Measurements from ENCODE around the gene C17orf67. TPM values are rescaled to one million over a fixed set of nuclear protein-coding genes. Genes with fewer than 3 reads are reported as not detected.
A peak's percentile ranks its signal among the peaks of the same experiment; 100 is the strongest.

The C17orf67 gene
- polyA plus RNA-seq, 3 donors, result 1.1 to 1.3 (median 1.2) TPM

DNA sequence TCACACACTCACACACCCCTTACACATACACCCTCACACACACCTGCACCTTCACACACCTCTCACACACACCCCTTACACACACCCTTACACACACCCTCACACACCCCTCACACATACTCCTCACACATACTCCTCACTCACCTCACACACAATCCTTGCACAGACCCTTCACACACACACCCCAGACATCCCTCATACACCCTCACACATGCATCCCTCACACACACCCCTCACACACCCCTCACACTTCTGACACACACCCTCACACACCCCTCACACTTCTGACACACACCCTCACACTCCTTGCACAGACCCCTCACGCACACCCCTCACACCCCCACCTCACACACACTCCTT, 23.9 kb downstream of the C17orf67 start:
- no peak for DNase-seq (ENCODE audit: low read depth in 3 of 3, low spot score in 2 of 3)

DNA sequence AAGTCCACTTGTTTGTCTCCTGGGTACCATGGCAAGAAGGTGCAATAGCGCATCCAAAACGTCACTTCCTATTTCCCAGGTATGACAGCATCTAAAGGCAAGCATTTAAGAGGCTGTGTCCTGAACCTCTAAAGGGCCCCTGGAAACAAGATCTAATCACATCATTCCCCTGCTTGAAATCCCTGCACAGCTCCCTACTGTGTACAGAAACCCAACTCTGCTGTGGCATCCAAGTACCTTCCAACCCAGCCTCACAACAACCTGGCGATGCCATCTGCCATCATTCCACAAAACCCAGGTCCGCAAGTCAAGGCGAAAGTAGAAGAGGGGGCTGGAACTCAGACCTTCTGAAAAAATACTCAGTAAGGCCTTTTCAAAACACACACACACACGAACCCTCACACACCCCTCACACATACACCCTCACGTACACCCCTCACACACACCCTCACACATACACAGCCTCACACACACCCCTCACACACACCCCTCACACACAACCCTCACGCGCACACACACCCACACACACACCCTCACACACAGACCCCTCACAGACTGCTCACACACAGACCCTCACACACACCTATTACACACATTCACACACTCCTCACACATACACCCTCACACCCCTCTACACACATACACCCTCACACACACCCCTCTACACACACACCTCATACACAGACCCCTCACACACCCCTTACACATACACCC, 24.5 kb downstream of the C17orf67 start:
- no peak for DNase-seq (ENCODE audit: low read depth in 3 of 3, low spot score in 2 of 3)

DNA sequence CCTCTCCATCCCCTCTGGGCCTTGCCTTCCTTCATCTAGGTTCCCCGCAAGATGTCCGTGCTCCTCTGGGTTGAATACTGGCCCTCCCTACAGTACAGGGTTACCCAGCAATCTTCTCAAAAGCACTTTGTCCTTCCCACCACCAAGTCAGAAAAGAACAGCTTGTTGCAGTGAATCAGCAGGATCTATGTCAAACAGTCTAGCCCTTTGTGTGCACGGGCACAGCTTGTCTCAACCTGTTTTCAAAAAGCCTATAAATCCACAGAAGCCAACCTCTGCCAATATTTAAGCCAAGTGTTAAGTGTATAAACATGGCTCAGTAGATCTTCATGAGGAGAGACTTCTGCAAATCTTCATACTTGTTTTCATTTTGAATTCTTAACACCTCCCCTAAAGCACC, 25.2 kb downstream of the C17orf67 start:
- DNase-seq (ENCODE audit: low read depth in 3 of 3, low spot score in 2 of 3), result no peak

DNA sequence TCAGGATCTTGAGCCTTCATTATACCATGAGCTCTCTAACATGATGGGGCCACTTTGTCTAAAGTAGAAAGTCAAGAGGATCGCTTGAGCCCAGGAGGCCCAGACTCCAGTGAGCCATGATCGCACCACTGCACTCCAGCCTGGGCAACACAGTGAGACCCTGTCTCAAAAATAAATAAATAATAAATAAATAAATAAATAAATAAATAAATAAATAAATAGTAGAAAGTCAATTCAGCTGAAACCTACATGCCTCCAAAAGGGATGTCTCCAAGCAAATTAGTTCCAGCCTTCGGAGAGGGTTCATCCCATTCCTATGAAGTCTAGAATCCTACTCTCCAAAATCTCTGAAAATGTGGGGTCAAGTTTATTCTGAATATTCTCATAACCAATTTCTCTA, 26.0 kb downstream of the C17orf67 start:
- no peak for DNase-seq (ENCODE audit: low read depth in 3 of 3, low spot score in 2 of 3)

DNA sequence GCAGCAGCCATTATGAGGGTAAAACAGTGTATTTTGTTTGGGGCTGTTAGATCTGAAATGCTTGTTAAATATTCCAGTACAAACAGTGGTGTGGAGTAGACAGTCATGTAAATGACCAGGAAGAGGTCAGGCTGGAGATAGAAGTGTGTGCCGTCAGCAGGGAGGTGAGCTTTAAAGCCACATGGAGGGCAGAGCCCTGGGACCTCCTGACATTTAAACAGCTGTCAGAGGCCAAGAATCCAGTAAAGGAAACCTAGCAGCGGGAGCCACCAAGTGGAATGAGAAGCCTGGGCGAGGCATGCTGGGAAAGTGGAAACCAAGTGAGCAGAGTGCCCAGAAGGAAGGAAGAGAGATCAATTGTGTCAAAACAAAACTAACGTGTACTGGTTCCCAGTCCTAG, 26.8 kb downstream of the C17orf67 start:
- DNase-seq (ENCODE audit: low read depth in 3 of 3, low spot score in 2 of 3), result no peak

DNA sequence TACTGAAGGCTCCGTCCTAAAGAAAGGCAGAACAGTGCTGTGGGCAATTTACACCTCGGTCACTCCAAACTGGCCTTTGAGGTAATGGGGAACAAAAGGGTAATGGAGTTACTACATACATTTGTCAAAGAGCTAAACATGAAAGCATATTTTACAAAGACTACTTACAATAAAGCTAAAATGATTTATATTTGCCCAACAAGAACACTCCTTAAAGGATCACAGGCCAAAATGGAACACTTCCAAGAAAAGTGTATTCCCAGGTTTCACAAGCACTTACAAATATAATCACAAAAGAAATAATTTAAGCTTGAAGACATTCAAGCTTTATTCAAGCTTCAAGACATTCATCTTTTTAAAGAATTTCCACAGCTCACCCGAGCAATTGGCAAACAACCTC, 29.3 kb downstream of the C17orf67 start:
- no peak for DNase-seq (ENCODE audit: low read depth in 3 of 3, low spot score in 2 of 3)

DNA sequence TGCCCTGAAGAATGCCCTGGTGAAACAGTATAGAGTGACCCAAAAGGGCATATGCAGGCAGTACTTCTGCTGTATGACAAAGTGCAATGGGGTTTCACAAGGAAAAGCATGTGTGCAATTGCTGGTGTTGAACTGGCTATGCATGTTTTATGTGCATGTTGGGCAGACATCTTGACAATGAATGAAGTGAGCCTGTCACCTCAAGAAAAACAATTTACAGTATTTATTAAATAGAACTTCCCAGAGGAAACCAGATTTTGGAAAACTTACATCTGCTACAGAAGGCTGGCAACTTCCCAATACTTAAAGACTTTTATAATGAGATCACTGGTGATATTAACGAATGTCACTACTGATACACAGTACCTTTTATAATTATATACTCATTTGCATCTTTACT, 30.6 kb downstream of the C17orf67 start:
- DNase-seq (ENCODE audit: low read depth in 3 of 3, low spot score in 2 of 3), result no peak

DNA sequence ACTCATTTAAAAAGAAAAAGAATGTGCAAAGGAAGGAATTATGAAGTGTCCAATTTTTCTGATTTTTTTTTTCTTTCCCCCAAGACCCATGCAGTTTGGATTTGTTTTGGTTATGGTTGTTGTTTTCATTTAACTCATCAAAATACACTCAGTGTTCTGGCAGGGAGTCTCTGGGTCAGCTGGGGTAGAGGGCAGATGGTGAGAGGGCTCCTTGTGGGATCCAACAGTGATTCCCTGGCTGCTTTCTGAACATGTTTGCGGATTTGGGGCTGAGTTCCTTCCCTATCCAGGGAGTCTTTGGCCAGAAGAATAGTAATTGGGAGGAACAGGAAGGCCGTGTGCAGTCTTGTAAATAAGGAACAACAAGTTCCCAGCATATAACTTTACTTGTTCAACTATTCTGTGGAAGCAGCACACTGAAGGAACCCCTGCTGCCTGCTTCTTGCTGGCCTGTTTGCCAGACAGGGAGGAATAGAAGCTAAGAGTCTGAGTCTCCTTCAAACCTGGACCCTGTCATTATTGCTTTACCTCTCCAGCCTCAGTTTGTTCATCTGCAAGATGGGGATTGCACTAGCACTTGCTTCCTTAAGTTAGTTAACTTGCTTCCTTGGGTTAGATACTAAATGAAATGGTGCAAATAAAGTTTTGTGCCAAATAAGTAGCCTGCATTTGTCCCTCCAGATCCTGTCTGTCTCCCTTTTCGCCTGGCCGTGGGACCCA, 32.1 kb downstream of the C17orf67 start:
- DNase-seq (ENCODE audit: low read depth in 3 of 3, low spot score in 2 of 3), result no peak

DNA sequence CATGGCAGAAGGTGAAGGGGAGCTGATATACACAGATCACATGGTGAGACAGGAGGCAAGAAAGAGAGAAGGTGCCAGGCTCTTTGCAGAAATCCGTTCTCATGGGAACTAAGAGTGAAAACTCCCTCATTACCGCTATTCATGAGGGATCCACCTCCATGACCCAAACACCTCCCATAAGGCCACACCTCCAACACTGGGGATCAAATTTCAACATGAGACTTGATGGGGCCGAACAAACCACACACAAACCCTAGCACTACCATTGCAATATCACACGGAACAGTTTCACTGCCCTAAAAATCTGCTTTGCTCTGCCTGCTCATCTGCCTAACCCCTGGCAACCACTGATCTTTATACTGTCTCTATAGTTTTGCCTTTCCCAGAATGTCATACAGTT, 34.8 kb downstream of the C17orf67 start:
- DNase-seq (ENCODE audit: low read depth in 3 of 3, low spot score in 2 of 3), result no peak

DNA sequence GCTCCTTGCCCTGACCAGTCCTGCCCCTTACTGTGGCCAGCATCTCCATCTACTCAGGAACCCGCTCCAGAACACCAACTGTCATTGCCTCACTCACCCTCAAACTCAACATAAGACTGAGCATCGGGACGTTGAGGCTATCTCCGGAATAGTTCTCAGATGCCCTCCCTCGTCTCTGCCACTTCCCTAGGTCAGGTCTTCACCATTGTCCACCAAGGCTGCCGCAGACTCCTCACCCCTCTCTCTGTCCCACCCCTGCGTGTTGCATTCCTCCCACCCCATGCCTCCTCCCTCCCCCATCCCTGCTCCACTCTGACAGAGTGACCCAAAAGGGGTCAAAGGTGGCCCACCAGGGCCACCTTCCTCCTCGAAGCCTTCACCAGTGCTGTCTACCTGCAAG, 37.2 kb downstream of the C17orf67 start:
- DNase-seq (ENCODE audit: low read depth in 3 of 3, low spot score in 2 of 3), result no peak

DNA sequence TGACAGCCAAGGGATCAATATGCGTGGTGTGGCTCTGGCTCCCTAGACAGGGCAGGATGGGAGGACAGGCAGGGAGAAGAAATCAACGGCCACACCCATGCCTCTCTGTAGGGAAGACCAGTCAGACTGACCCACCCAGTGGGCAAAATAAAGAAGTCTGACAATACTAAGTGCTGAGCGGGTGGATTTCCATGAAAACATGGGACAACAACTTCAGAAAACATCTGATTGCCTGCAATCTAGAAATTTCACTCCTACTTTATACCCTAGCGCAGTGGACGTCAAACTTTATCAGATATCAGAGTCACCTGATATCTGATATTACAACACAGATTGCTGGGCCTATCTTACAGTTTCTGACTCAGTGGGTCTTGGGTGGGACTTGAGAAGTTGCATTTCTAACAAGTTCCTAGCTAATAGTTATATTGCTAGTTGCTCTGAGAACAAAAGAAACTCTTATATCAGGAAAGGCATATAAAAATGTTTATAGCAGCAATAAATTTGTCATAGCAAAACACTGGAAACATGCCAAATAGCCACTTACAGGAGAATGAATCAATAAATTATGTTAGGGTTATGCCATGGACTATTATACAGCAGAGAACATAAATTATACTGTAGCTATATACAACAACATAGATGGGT, 38.4 kb downstream of the C17orf67 start:
- DNase-seq (ENCODE audit: low read depth in 3 of 3, low spot score in 2 of 3), result no peak

DNA sequence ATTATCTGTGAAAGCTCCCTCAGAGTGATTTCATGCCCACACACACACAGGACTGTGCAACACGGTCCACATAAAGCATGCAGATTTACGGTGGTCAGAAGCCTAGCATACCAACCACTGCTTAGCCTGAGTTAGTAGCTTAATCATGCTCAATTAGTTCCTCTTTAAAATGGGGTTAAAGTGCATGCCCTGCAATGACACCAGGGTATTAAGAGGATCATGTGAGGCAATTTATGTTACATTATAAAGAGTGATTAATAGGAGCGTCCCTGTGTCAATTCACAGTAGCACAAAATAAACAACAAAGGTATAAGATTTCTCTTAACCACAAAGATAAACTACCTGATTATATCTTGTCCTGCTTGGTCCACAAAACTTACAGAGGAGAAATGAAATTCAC, 39.8 kb downstream of the C17orf67 start:
- DNase-seq (ENCODE audit: low read depth in 3 of 3, low spot score in 2 of 3), result no peak

DNA sequence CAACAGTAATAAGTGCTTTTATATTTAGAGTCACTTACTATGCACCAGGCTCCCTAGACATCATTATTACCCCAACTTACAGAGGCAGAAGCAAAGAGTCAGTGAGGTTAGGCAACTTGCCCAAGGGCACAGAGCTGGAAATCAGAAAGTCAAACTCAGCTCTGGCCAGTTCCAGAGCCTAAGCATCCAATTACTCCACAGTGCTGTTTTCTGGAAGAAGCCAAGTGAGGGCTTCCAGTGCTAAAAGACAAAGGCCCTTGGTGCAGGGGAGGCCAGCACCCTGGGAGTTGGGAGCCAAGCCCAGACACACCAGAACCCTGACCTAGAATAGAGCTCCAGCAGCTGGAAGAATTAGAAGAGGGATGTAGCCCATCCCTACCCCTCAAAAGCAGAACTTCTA, 40.2 kb downstream of the C17orf67 start:
- no peak for DNase-seq (ENCODE audit: low read depth in 3 of 3, low spot score in 2 of 3)

DNA sequence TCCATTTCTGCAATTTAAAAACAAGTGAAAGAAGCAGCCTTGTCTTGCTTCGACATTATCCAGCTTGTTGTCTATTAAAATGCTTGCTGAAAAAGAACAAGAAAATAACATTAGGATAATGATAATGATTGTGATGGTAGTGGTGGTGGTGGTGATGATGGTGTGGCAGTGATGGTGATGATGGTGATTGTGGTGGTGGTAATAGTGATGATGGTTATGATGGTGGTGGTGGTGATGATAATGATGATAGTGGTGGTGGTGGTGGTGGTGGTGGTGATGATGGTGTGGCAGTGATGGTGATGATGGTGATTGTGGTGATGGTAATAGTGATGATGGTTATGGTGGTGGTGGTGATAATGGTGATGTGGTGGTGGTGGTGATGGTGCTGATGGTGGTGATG, 41.5 kb downstream of the C17orf67 start:
- no peak for DNase-seq (ENCODE audit: low read depth in 3 of 3, low spot score in 2 of 3)

DNA sequence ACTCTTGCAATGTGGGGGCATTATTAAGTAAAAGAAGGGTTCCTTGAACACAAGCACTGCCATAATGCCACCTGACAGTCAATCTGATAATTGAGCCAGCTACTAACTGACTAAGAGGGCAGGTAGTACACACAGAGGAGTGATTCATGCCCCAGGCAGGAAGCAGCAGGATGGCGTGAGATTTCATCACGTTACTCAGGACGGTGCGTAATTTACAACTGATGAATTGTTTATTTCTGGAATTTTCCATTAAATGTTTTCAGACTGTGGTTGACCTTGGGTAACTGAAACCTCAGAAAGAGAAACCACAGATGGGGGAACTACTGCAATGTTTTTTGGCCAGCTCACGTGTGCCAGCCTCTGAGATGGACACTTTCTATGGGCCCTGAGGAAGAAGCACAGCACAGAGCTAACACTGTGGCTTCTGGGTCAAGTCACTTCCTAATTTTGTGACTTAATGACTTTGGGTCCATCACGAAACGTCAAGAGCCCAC, 46.7 kb downstream of the C17orf67 start:
- no peak for DNase-seq (ENCODE audit: low read depth in 3 of 3, low spot score in 2 of 3)

DNA sequence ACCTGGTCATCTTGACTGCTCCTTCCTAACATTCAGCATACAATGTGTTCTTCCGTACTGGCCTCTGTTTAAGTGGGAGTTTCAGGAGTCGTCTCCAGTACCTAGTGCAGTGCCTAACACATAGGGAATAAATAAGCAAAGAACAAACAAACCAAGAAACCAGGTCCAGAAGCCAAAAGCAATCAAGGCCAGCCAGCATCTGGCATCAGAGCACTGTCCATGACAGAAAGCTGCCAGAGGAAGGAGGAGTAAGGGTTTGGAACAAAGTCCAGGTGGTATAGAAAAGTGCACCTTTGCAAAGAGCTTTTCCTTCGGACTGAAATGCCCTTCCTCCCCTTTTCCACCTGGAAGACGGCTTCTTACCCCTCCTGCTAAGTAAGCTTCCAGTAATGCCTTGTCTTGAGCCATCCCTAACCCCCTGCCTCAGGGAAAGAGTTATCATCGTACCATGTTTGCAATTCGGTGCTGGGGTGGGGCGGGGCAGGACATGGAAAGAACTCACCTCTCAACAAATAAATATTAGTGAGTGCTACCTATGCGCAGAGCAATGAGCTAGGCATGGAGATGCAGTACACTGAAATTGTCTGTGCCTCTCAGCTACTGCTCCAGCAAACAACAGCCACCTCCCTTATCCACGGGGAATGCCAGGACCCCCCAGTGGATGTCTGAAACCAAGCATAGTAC, 47.6 kb downstream of the C17orf67 start:
- DNase-seq (ENCODE audit: low read depth in 3 of 3, low spot score in 2 of 3), result no peak

DNA sequence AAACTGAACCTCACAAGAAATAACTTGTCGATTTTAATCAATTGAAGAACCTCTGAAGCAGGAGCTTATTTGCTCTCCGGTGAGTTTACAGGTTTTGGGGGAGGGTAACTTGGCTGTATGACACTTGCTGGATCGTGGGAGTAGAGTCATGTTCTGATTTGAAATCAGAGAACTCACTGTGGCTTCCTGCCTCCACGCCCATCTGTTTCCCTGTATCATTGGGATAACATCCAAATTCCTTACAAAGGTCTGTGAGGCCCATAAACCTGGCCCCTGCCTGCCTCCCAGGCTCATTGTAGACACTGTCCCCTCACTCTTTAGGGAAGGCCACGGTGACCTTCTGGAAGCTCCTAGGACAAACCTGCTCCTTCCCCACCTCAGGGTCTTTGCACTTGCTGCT, 48.3 kb downstream of the C17orf67 start:
- DNase-seq (ENCODE audit: low read depth in 3 of 3, low spot score in 2 of 3), result no peak

DNA sequence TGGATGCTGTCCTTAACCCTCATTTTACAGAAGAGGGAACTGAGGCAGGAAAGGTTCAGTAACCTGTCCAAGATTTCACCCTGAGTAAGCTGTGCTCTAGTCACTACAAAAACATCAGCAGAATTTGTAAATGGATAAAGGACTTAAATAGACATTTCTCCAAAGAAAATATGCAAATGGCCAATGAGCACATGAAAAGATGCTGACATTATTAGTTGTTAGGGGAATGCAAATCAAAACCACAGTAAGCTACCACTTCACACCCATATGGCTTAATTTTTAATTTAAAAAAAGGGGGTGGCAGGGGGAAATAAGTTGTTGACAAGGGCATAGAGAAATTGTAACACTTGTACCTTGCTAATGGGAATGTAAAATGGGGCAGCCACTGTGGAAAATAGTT, 51.4 kb downstream of the C17orf67 start:
- DNase-seq (ENCODE audit: low read depth in 3 of 3, low spot score in 2 of 3), result no peak

DNA sequence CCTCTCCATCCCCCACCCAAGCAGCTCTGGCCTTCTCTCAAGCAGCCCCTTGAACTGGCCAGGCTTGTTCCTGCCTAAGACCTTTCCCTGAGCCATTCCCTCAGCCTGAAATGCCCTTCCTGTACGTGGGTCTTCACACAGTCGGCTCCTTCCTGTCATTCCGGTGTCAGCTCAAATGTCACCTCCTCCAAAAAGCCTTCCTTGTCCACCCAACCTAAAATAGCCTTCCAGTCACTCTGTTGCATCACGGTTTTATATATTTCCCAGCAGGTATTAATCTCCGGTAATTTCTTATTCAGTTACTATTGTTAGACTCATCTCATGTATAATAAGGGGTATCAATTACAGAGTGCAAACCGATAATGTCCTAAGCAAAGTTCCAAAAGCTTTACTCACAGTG, 51.8 kb downstream of the C17orf67 start:
- DNase-seq (ENCODE audit: low read depth in 3 of 3, low spot score in 2 of 3), result no peak

DNA sequence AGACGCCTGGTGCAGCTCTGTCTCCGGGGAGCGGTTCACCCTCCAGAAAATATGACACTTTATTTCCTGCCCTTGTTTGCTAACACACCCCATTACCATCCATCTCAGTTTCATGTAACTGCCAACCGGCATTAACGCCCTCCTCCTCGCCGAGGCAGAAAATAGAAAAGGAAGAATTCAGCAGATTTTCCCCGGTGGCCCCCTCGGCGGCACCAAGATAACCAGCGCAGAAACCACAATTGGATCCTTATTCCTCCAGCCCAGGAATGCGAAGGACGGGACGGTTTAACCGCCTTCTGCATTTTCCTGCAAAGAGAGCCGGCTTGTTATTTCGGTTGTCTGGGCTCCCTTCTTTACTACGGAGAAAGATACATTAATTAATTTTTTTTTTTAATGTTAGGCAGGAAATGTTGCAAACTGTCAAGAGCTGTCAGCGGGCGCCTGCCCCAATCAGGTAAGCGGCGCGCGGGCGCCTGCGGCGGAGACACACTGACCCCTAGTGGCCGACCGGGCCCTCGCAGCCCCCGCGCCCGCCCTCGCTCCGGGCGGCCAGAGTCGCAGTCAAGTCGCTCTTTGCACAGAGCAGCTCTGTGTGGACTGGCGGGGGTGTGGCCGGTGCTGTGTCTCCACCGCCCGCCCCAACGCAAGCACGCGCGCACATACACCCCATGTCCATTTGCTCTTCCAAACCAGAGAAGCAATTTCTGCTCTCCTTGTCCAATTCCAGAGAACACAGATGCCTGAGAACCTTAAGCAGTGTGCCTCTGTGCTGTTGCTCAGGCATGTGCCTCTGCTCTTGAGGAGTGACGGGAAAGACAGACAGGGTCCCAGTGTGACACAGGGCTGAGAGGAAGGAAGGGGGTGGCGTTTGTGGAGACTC, 53.6 kb downstream of the C17orf67 start:
- peak in 1 of 3 donors; percentile 44 for DNase-seq (ENCODE audit: low read depth in 3 of 3, low spot score in 2 of 3)

All from right renal cortex interstitium (tissue), 3 donors.